Sciatic nerve (tissue), 2 donors: ENCODE measurements around the gene S100A3. TPM values are rescaled to one million over a fixed set of nuclear protein-coding genes. Genes with fewer than 3 reads are reported as not detected.

Source experiments
- ATAC-seq: fragments of 200-7000 bp; cut with Tn5 transposase; one replicate; pipeline ENCODE4 v1.9.1; 2020; ENCODE audit warnings: mild to moderate bottlenecking, moderate library complexity
- DNase-seq: peaks from one replicate; pipeline ENCODE4 v3.0.0-alpha.2; 2020; ENCODE audit warnings: low spot score
- intact Hi-C: fragments of 100-400 bp; cut with DNase I; formaldehyde crosslinking; loops from one replicate; pipeline ENCODE4 v1.14.2; 2022
- total RNA-seq: library from RNA; stranded (reverse); fragmentation: NEBNext Ultra II Directional; extraction: Animal tissue kit (Norgen Biotek cat#: 25700); gene quantifications from one replicate; pipeline ENCODE4 v1.2.1, GENCODE V29; 2021
- donor health status: DM: no; HTN: no; CAD: no.
- donor health status: DM: no; HTN: no; CAD: no.

Gene S100A3
- total RNA-seq, 1 donor from 2014 or later = not detected

DNA sequence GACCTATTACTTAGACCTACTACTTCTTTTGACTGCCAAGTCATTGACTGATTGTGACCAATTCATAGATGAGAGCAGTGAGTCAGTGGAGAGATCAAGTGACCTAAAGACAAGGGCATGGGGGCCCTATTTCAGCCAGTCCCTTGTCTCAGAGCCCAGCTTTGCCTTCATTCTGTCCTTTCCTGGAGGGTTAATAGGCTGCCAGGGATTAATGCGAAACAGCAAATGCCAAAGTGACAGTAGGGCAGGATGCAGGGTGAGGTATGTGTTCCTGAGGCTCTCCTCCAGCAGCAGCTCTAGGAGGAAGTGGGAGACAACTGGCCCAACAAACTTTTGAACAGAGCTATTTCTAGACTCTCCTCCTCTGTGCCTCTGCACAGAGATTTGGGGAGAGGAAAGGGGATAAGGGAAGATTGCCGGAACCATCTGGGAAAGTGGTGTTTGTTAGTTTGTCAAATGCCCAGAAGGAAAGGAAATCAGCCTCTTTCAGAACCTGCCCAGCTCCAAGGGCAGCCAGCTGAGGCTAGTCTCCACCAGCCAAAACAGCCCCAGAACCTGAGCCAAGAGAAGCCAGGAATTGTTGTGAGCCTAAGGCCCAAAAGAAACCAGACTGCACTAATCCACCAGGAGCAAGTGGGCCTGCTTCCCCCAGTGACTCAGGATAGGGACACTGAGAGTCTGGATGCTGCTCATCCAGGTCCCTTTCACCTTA, 4.9 kb upstream of the S100A3 start:
- intact Hi-C loops = no loop called here

DNA sequence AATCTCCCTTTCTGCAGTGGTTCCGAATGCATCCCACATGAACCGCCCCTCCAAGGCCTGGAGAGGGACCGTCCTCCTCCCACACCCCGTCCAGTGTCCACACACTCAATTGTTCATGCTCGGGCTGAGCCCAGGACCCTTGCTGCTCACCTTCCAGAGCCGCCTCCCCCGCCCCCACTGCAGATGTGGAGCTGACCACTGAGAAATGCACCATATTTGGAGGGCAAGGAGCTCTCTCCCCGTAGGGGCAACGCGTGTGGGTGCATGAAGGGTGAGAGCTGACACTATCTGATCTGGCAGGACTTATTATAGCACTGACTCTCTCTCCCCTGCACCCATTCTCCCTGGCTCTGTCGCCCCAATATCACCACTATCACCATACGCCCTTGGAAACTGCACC, 4.0 kb upstream of the S100A3 start:
- intact Hi-C loops = no loop called here
- DNase-seq (peak; percentile 34), ATAC-seq (no peak)

More for the DNA sequence above, 4.9 kb upstream of the S100A3 start:
- peak; percentile 49 for DNase-seq
- no peak for ATAC-seq

- intact Hi-C loops = no loop called here
- no peak for ATAC-seq
These were observed 3.3 kb upstream of the S100A3 start for GRCh38 chr1:153552335-153552734.

DNA sequence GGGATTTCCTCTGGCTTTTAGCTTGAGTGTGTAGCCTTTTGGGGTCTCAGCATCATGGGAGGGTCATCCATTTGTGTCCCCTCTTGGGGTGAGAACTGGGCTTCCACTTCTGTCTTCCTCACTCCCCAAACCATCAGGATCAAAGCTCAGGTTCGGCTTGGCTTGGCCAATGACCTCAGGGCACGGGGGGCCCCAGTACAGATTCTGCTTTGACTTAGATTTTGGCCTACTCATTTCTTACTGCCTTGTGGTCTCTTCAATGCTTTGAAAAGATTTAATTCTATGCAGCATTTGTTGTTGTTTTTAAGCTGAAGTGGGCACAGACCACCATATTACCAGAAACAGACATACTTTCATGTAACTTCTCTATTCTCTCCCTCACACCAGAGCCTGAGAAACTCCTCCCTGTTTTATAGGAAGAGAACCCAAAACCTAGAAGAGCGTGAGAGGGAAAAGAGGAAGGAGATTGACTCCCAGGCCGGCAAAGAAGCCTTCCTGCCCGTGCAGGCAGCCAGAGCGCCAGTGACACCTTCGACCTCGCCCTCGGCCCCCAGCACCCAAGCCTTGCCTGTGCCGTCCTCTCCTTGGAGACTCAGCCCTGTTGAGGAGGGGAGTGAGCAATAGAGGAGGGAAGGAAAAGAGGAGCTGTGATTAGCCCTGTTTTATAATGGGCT, 1.9 kb upstream of the S100A3 start:
- intact Hi-C loops = no loop called here
- peak; percentile 47 for DNase-seq

More at GRCh38 chr1:153552335-153552734, 3.3 kb upstream of the S100A3 start:
- peak; percentile 45 for DNase-seq

DNA sequence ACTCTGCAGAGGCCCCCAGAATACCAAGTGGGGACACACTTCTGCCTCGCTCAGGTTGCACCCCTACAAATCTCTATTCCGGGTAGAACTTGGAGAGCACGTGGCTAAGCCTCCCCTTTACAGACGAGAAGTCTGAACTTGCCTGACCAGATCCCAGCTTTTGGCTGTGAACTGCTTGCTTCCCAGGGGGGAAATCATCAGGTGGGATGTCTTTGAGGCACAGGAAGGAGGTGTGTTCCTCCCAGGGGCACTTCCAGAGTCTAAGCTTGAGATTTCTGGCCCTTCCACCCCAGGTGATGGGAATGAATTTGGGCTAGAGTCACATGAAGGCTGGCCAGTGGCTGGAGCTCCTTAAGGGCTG, 1.3 kb upstream of the S100A3 start:
- ATAC-seq (no peak), DNase-seq (no peak)
- intact Hi-C loops = no loop called here

More for the DNA sequence above, 1.9 kb upstream of the S100A3 start:
- no peak for ATAC-seq

- no peak for ATAC-seq
- intact Hi-C loops = no loop called here
- no peak for DNase-seq
These were observed 811 bp upstream of the S100A3 start for GRCh38 chr1:153549741-153550397.

GRCh38 chr1:153547560-153548551, 1.2 kb downstream of the S100A3 start:
- ATAC-seq (no peak), DNase-seq (peak; percentile 56)
- intact Hi-C loops = no loop called here

DNA sequence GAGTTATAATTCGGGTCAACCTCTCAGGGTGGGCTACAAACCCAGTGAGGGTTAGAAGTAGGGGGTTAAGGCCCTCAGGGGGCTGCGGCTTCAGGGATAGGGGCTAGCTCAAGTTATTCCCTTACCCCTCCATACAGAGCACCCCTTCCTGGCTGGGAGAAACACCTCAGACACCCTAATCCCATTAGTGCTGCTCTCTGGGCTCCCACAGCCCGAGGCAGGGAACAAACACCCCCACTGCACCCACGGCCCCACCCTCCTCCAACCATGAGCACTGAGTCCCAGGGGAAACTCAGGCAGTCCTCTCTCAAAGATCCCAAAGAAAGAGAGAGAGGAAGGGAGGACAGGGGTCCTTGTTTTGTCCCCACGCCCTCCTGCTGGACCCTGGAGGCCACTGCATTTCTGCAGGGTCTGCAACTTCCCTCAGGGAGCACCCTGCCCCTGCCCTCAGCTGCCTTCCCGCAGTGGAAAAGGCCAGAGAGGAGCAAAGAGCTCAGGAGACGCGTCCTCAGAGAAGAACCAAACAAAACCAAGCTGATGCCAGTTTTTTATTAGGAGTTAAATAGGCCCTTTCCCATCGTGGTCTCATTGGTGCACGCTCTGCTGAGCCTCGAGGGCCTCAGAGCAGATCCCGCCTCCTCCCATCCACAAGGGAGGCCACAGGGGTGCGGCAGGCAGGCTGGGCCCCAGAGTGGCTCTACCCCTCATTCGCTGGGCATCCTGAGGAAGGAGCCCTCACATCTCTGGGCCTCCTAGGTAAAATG, 2.1 kb downstream of the S100A3 start:
- intact Hi-C loops = no loop called here
- DNase-seq (no peak), ATAC-seq (no peak)

- ATAC-seq (no peak), DNase-seq (no peak)
- intact Hi-C loops = no loop called here
These were observed 2.7 kb downstream of the S100A3 start for GRCh38 chr1:153546371-153546770.

DNA sequence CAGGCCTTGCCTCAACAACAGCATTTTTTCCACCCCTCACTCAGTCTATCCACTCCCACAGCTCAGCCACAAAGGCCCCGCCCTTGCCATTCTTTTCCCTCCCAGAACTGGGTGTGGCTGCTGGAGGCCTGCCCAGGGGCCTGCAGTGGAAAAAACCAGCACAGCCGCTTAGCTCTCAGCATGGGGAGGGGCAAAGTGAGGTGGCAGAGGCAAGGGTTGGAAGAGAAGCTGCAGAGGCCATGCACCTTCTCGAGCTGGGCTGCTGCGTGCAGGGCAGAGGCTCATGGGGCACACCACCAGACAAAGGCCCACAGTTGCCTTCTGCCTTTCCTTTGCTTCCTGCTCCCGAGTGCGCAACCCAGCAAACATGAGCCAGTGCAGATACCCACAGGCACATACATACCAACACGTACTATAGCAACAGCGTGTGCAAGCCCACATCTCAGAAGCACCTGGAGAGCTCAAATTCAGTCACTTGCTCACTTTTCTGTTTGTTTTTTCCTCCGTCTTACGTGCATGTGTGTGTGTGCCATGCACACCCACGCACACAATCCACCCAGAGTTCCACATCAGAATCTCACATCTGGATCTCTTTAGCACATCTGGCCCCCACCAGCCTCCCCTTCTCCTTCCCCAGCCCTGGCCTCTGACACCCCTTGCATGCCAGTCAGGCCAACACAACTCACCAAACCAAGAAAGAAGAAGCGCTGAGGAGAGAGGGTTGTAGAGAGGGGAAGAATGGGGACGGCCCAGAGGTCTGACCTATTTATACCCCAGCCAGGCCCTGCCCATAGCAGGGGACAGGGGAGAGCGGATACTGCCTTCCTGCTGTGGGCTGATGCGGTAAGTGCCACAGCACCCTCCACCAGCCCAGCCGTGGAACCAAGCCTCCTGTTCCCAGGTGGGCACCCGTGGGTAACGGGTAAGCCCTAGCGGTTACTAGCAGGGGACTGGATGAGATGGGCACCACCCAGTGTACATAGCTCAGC, 3.7 kb downstream of the S100A3 start, which contains the start of gene S100A4:
S100A4 (minus strand) TSS at position 740 of the 989 bp plus-strand sequence. CDS start 1,012 bp downstream, outside the sequence.
- intact Hi-C loops = no loop called here
- ATAC-seq = peak; percentile 94
- peak; percentile 96 for DNase-seq

GRCh38 chr1:153544453-153545066, 4.5 kb downstream of the S100A3 start:
- ATAC-seq (no peak), DNase-seq (no peak)
- intact Hi-C loops = no loop called here

DNA sequence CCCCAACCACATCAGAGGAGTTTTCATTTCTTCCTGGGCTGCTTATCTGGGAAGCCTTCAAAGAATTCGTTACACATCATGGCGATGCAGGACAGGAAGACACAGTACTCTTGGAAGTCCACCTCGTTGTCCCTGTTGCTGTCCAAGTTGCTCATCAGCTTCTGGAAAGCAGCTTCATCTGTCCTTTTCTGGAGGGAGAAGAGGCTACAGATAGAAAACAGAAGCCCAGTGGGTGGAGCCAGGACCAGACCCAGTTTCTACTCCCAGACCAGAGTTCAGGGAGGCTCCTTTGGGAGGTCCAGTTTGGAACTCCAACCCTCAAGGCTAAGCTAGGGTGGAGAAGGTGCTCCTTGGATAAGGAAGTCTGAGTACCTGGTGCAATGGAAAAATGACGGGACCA, 5.3 kb downstream of the S100A3 start:
- intact Hi-C loops = no loop called here
- ATAC-seq (no peak), DNase-seq (peak; percentile 51)

DNA sequence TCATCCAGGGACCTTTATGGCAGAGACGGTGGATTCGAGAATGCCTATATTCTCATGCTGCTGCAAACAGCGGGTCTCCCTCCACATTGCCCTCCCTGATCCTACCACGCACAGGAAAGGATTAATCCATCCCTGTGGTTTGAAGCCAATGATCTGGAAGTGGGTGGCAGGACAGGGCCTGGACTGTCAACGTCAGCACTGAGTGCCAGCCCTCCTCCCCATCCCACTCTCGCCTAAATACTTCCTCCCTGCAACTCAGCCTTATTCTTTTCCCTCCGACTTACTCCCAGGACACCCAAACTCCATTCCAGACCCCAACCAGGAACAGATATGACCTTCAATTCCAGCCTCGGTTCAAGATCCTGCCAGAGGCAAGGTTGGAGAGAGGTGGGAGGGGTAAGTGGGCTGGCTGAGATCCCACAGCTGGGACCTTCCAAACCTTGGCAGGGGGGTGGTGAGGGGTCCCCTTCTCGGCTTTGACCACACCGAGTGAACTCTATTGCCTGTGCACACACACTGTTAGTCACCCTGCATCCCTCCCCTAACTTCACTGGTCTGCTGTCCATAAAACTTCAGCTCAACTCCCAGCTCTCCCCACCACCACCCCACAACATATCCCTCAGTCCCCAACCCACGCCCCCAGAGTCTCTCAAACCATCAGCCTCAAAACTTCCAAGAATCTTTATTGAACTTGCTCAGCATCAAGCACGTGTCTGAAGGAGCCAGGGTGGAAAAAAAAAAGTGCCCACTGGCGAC, 5.9 kb downstream of the S100A3 start:
- ATAC-seq (no peak), DNase-seq (peak; percentile 57)
- intact Hi-C loops = no loop called here

DNA sequence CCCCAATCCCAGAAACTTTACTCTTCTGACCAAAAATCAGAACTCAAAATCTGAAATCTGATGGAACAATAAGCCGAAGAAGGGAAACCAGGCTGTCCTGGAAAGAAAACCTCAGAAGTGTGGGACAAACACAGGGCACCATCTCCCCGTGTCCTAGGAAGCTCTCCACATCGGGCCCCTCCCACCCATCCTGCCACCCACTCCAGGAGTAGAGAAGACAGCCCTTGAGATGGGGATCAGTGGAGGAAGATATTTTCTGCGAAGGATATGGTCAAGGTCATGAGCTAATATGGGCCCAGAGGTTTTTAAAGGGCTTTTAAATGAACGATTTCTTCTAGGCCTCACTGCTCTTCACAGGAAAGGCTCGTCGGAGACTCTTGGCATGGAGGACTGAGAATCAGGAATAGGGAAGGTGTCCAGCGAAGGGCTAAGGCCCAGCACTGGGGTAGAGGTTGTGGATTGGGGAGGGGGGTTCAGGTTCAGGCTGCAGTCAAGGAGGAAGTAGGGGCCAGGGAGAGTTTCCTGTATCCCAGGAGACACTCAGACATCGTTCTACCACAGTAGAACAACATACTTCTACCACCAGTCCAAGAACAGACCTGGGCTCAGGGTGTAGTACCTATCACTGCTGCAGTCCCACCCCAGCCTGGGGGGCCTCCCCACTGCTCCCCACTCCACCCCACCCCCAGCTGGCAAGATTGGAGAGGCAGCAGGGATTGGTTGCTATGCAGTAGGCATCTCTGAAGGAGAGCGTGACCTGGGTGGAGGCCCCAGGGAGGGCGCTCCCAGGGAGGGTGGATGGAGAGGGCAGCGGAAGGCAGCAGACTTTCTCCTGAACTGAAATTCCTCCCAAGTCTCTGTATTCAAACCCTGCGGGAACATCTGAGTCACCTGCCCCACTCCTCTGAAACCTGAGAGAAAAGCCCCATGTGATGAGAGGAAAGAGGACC, 7.1 kb downstream of the S100A3 start:
- ATAC-seq = no peak
- intact Hi-C loops = no loop called here
- no peak for DNase-seq
